SK-N-SH treated with all-trans-retinoic acid at 6 μM for 48 hours (cell line): Measurements from ENCODE around the gene BHMT2.

Experiments used
- ATAC-seq: fragments of 200-7000 bp; cut with Tn5 transposase; 3 replicates; pipeline ENCODE4 v1.9.1; 2020; ENCODE audit warnings: mild to moderate bottlenecking, moderate library complexity
- GLIS3 ChIP-seq: fragments of 250-450 bp; sonication (Bioruptor Pico); IDR thresholded peaks from 2 replicates; pipeline ENCODE4 v1.5.0; 2020; ENCODE audit warnings: mild to moderate bottlenecking, moderate library complexity
- PPARA ChIP-seq: fragments of 250-450 bp; sonication (Bioruptor Pico); IDR thresholded peaks from 2 replicates; pipeline ENCODE4 v1.5.0; 2020; ENCODE audit warnings: mild to moderate bottlenecking, borderline replicate concordance
- TCF4 ChIP-seq: fragments of 250-450 bp; sonication (Bioruptor Pico); IDR thresholded peaks from 2 replicates; pipeline ENCODE4 v1.8.0; 2021; ENCODE audit warnings: mild to moderate bottlenecking, moderate library complexity, borderline replicate concordance
- ZC3H10 ChIP-seq: fragments of 250-450 bp; sonication (Bioruptor Pico); IDR thresholded peaks from 2 replicates; pipeline ENCODE4 v1.5.1; 2021; ENCODE audit warnings: mild to moderate bottlenecking, moderate library complexity
- ZFP3 ChIP-seq: fragments of 250-450 bp; sonication (Bioruptor Pico); IDR thresholded peaks from 2 replicates; pipeline ENCODE4 v1.5.0; 2020; ENCODE audit warnings: mild to moderate bottlenecking, moderate library complexity
- ZFP30 ChIP-seq: fragments of 450-650 bp; formaldehyde crosslinking; IDR thresholded peaks from 2 replicates; pipeline ENCODE4 v1.5.0; 2022; ENCODE audit warnings: mild to moderate bottlenecking, moderate library complexity
- ZNF565 ChIP-seq: fragments of 450-650 bp; formaldehyde crosslinking; conservative IDR thresholded peaks from 2 replicates; pipeline ENCODE4 v1.5.0; 2020; ENCODE audit warnings: low read depth, mild to moderate bottlenecking, moderate library complexity
- TF ChIP-seq, protein P1 (sequence below): fragments of 250-450 bp; sonication (Bioruptor Pico); IDR thresholded peaks from 2 replicates; pipeline ENCODE4 v1.8.0; 2020; ENCODE audit warnings: mild to moderate bottlenecking, moderate library complexity, borderline replicate concordance

Gene BHMT2

DNA sequence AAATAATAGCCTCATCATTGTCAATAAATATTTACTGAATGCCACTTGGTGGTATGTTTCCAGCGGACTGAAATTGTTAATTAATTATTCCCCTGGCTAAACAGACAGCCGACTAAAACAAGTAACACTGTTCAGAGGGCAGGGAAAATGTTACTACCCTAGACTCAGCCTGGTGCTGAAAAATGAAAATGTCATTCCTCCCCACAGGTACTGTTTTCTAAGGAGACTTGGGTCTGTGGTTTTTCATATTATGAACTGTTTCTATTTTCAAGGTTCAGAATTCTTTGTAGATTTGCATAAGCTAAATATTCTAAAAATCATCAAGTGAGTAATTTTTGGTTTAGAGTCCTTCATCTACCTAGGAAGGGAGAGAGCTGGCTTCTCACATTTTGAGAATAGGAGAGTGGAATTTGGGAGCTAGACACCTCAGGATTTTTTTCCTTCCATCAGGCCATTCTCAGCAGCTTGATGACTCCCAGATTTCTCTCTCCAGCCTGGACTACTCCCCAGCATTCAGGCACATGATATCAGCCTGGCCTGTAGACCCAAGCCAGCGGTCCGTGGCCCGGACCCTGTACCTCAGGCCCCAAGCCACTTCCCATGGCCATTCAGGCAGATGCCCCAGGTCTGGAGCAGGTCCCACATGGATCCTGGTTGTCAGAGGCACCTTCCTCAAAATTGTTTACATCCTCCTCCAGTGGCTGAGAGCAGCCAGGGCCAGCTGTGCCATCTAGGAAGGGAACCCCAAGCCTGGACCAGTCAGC, 66.4 kb downstream of the BHMT2 start:
- TF ChIP-seq ZC3H10 (CRISPR knock-in tag): no peak
- TF ChIP-seq GLIS3 (CRISPR knock-in tag): no peak
- no peak for ATAC-seq

DNA sequence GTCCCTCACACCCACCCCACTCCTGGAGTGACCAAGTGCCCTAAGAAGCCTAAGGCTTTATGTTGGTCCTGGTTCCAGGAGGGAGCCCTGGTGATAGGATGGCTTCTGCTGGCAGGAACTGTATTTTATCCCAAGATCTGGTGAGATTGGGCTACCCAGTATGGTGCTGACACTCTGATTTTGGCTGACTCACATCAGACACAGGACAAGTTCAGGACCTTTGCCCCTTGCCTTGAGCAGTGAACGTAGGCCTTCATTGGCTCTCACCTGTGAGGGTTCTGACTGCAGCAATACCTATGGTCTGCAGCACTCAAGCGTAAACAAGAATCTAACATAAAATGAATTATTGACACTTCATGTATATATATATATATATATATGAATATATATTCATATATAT, 67.1 kb downstream of the BHMT2 start:
- ATAC-seq: no peak
- TF ChIP-seq TCF4 (no peak), ZNF565 (CRISPR knock-in tag) (no peak), ZFP30 (CRISPR knock-in tag) (no peak), ZFP3 (CRISPR knock-in tag) (no peak), GLIS3 (CRISPR knock-in tag) (no peak), PPARA (no peak)
- TF ChIP-seq, protein P1, sequence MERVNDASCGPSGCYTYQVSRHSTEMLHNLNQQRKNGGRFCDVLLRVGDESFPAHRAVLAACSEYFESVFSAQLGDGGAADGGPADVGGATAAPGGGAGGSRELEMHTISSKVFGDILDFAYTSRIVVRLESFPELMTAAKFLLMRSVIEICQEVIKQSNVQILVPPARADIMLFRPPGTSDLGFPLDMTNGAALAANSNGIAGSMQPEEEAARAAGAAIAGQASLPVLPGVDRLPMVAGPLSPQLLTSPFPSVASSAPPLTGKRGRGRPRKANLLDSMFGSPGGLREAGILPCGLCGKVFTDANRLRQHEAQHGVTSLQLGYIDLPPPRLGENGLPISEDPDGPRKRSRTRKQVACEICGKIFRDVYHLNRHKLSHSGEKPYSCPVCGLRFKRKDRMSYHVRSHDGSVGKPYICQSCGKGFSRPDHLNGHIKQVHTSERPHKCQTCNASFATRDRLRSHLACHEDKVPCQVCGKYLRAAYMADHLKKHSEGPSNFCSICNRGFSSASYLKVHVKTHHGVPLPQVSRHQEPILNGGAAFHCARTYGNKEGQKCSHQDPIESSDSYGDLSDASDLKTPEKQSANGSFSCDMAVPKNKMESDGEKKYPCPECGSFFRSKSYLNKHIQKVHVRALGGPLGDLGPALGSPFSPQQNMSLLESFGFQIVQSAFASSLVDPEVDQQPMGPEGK (CRISPR knock-in tag): no peak
